Hepatocyte (in vitro differentiated cells): ENCODE results near the gene MSX1. TPM values are rescaled to one million over a fixed set of nuclear protein-coding genes. Genes with fewer than 3 reads are reported as not detected.

Source experiments
- DNase-seq: peaks from one replicate; pipeline ENCODE4 v3.0.0-alpha.2; 2016; ENCODE audit warnings: low spot score
- H2AFZ ChIP-seq: fragments of 200-600 bp; sonication (generic); 2 replicates; pipeline ENCODE4 v1.6.0; 2016; ENCODE audit warnings: antibody characterized with exemption, mild to moderate bottlenecking
- H3K27ac ChIP-seq: fragments of 200-600 bp; sonication (generic); 2 replicates; pipeline ENCODE4 v1.5.1; 2016; ENCODE audit warnings: mild to moderate bottlenecking
- H3K27me3 ChIP-seq: fragments of 200-600 bp; sonication (generic); 2 replicates; pipeline ENCODE4 v1.6.1; 2016
- H3K36me3 ChIP-seq: fragments of 200-600 bp; sonication (generic); replicated peaks from 2 replicates; pipeline ENCODE4 v1.5.1; 2016; ENCODE audit warnings: low read depth; ENCODE audit not compliant: insufficient read depth
- H3K4me1 ChIP-seq: fragments of 200-600 bp; sonication (generic); 2 replicates; pipeline ENCODE4 v1.5.1; 2016; ENCODE audit warnings: mild to moderate bottlenecking, moderate library complexity; ENCODE audit not compliant: insufficient read depth
- H3K4me2 ChIP-seq: fragments of 200-600 bp; sonication (generic); 2 replicates; pipeline ENCODE4 v1.6.0; 2016
- H3K4me3 ChIP-seq: fragments of 200-600 bp; sonication (generic); 2 replicates; pipeline ENCODE4 v1.5.1; 2016; ENCODE audit warnings: mild to moderate bottlenecking
- H3K79me2 ChIP-seq: fragments of 200-600 bp; sonication (generic); 2 replicates; pipeline ENCODE4 v1.6.0; 2017; ENCODE audit warnings: mild to moderate bottlenecking
- H3K9me2 ChIP-seq: fragments of 200-600 bp; sonication (generic); replicated peaks from 2 replicates; pipeline ENCODE4 v1.6.0; 2017; ENCODE audit warnings: mild to moderate bottlenecking; ENCODE audit not compliant: insufficient read depth
- H3K9me3 ChIP-seq: fragments of 200-600 bp; sonication (generic); 2 replicates; pipeline ENCODE4 v1.5.1; 2016; ENCODE audit warnings: low read depth, mild to moderate bottlenecking
- H4K20me1 ChIP-seq: fragments of 200-600 bp; sonication (generic); 2 replicates; pipeline ENCODE4 v1.6.0; 2016; ENCODE audit warnings: mild to moderate bottlenecking; ENCODE audit not compliant: insufficient read depth, poor library complexity, severe bottlenecking
- EZH2 ChIP-seq: fragments of 200-600 bp; sonication (generic); IDR thresholded peaks from 2 replicates; pipeline ENCODE4 v1.6.1; 2016; ENCODE audit warnings: antibody characterized with exemption, mild to moderate bottlenecking, borderline replicate concordance
- EZH2phosphoT487 ChIP-seq: fragments of 200-600 bp; sonication (generic); IDR thresholded peaks from one replicate; pipeline ENCODE4 v1.6.1; 2018; ENCODE audit warnings: antibody characterized with exemption, mild to moderate bottlenecking, low read depth, moderate library complexity; ENCODE audit not compliant: unreplicated experiment, severe bottlenecking
- WGBS: methylation state at CpG from one replicate; pipeline ENCODE4 v1.1.6; 2016; ENCODE audit warnings: low lambda C conversion rate; ENCODE audit errors: missing lambda C conversion rate; 5-methylcytosine and 5-hydroxymethylcytosine counted together
- polyA plus RNA-seq: library from polyadenylated mRNA; unstranded; fragments of >200 nt; fragmentation: Nextera tagmentation; extraction: Ambion mirVana; gene quantifications from 2 replicates; pipeline ENCODE4 v1.2.1, GENCODE V29; 2016
- total RNA-seq: library from RNA; depleted of rRNA; stranded (reverse); fragments of >200 nt; gene quantifications from 2 replicates; pipeline ENCODE4 v1.2.3, GENCODE V29; 2014
- TF ChIP-seq, protein P1 (sequence below): fragments of 200-600 bp; sonication (generic); IDR thresholded peaks from 2 replicates; pipeline ENCODE4 v1.5.1; 2016; ENCODE audit warnings: antibody characterized with exemption, mild to moderate bottlenecking; ENCODE audit not compliant: poor library complexity

Gene MSX1
- total and polyA plus RNA-seq, 2 experiments from 2014 or later: 25.4 to 30.4 TPM

DNA sequence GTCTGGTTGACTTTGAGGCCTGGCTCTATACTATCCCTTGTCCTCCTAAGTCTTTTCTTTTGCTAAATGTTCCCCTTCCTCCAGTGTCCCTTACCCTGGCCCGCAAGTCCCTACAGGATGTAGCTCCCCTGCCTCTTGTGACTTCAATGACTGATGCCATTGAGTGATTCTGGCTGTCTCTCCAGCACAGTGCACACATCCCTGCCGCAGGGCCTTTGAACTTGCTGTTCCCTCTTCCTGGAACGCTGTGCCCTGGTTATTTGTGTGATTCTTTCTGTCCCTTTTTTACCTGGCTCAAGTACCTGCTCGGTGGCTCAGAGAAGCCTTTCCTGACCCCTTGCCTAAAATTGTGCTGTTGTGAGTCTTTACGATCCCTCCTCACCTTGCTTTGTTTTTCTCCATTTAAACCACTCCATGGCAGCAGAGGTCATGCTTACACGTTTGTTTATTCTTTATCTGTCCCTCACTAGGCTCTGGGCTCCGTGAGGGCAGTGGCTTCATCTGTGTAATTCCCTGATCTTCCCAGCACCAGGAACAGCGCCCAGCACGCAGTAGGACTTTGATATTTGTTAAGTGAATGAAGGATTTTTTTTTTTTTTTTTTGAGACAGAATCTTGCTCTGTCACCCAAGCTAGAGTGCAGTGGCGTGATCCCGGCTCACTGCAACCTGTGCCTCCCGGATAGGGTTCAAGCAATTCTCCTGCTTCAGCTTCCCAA, 17.6 kb downstream of the MSX1 start:
- Histone ChIP-seq H3K4me3 (no peak overlapping the region), H3K27ac (no peak overlapping the region), H4K20me1 (no peaks in the 10 kb centered on the region), H3K79me2 (no peaks in the 10 kb centered on the region), H3K36me3 (no peaks in the 10 kb centered on the region), H3K27me3 (peaks cover 37% of the 10 kb centered on the region), H3K4me2 (no peak overlapping the region), H2AFZ (no peak overlapping the region), H3K4me1 (peaks cover 3% of the 10 kb centered on the region), H3K9me2 (no peaks in the 10 kb centered on the region), H3K9me3 (no peaks in the 10 kb centered on the region)
- DNase-seq: no peak
- TF ChIP-seq EZH2 (no peak), EZH2phosphoT487 (no peak)
- TF ChIP-seq, protein P1, sequence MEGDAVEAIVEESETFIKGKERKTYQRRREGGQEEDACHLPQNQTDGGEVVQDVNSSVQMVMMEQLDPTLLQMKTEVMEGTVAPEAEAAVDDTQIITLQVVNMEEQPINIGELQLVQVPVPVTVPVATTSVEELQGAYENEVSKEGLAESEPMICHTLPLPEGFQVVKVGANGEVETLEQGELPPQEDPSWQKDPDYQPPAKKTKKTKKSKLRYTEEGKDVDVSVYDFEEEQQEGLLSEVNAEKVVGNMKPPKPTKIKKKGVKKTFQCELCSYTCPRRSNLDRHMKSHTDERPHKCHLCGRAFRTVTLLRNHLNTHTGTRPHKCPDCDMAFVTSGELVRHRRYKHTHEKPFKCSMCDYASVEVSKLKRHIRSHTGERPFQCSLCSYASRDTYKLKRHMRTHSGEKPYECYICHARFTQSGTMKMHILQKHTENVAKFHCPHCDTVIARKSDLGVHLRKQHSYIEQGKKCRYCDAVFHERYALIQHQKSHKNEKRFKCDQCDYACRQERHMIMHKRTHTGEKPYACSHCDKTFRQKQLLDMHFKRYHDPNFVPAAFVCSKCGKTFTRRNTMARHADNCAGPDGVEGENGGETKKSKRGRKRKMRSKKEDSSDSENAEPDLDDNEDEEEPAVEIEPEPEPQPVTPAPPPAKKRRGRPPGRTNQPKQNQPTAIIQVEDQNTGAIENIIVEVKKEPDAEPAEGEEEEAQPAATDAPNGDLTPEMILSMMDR: no peak
- 79% methylated on average over 12 of the region's 12 CpGs for WGBS

DNA sequence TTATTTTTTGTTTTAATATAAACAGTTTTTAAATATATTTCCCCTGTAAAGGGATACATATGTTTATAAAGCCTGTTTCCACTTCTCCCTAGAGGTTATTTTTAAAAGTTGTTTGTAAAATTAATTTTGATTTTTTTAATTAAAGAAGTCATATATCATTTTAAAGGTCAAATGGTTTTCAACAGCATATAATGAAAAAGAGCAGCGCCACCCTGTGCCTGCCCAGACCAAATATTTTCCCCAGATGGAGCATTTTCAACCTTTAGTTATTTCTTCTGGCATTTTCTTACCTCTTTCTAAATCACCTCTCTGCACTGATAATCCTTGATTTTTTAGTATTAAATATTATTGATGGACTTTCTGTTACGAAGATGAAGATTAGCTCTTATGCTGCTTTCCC, 21.0 kb downstream of the MSX1 start:
- no peak for DNase-seq
- Histone ChIP-seq H3K4me2 (no peak overlapping the region), H3K9me3 (no peaks in the 10 kb centered on the region), H3K79me2 (no peaks in the 10 kb centered on the region), H3K4me3 (no peak overlapping the region), H3K36me3 (no peaks in the 10 kb centered on the region), H2AFZ (no peak overlapping the region), H3K9me2 (no peaks in the 10 kb centered on the region), H3K4me1 (no peaks in the 10 kb centered on the region), H4K20me1 (no peaks in the 10 kb centered on the region), H3K27me3 (peaks cover 3% of the 10 kb centered on the region), H3K27ac (no peak overlapping the region)
- no peak for TF ChIP-seq EZH2
- TF ChIP-seq, protein P1: peak; percentile 44
- WGBS: 73% methylated on average over 2 of the region's 2 CpGs

DNA sequence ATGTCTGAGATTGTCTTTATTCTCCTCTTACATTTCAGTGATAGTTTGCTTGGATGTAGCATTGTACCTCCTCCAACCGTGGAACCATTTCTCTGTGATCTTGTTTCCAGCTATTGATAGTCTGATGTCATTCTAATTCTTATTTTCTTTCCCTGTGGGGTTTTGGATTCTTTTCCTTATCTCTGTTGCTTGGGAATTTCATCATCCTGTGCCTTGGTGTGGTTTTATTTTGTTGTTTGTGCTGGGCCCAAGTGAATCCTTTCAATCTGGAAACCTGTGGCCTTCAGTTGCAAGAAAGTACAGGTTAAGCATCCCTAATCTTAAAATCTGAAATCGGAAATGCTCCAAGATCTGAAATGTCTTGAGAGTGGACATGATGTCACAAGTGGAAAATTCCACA, 22.0 kb downstream of the MSX1 start:
- no peak overlapping the region for H3K27ac ChIP-seq
- TF ChIP-seq, protein P1: no peak
- no peak for TF ChIP-seq EZH2phosphoT487
- WGBS: 65% methylated on average over 2 of the region's 2 CpGs
- H3K36me3 ChIP-seq: no peaks in the 10 kb centered on the region
- DNase-seq: no peak
- H3K79me2 ChIP-seq: no peaks in the 10 kb centered on the region
- H4K20me1 ChIP-seq: no peaks in the 10 kb centered on the region
- H3K4me2 ChIP-seq: no peak overlapping the region
- H3K27me3 ChIP-seq: peaks cover 3% of the 10 kb centered on the region
- no peaks in the 10 kb centered on the region for H3K9me2 ChIP-seq
- H3K9me3 ChIP-seq: no peaks in the 10 kb centered on the region
- no peak overlapping the region for H2AFZ ChIP-seq
- no peaks in the 10 kb centered on the region for H3K4me1 ChIP-seq
- H3K4me3 ChIP-seq: no peak overlapping the region

DNA sequence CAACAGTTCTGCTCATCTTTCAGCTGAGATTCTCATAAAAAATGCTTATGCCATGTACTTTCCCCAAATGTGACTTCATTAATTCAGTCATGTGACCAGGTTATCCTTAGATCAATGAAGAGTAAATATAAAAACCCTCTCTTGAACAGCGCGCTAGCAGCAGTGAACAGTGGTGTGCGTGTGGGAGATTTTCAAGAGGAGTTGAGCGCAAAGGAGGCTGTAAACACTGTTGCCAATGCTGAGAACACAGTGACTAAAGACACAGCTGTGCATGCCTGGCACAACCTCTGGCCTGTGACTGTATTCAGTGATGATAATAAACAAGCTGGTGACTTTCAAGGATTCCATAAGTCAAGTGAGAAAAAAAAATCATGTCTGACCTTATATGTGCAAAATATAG, 25.1 kb downstream of the MSX1 start:
- Histone ChIP-seq H3K9me3 (no peaks in the 10 kb centered on the region), H4K20me1 (no peaks in the 10 kb centered on the region), H3K36me3 (no peaks in the 10 kb centered on the region), H3K4me1 (no peaks in the 10 kb centered on the region), H3K9me2 (no peaks in the 10 kb centered on the region), H3K27me3 (peaks cover 20% of the 10 kb centered on the region), H2AFZ (no peak overlapping the region), H3K27ac (no peak overlapping the region), H3K79me2 (no peaks in the 10 kb centered on the region), H3K4me2 (no peak overlapping the region), H3K4me3 (no peak overlapping the region)
- DNase-seq: no peak
- TF ChIP-seq EZH2 (no peak), EZH2phosphoT487 (no peak)
- TF ChIP-seq, protein P1: no peak
- WGBS: 89% methylated on average over 4 of the region's 4 CpGs
